Fibroblast of skin of abdomen (primary cell): Measurements from ENCODE around the gene FAM83F.

Experiments
- DNase-seq: peaks from one replicate; pipeline ENCODE4 v3.0.0-alpha.2; 2013

The FAM83F gene

DNA sequence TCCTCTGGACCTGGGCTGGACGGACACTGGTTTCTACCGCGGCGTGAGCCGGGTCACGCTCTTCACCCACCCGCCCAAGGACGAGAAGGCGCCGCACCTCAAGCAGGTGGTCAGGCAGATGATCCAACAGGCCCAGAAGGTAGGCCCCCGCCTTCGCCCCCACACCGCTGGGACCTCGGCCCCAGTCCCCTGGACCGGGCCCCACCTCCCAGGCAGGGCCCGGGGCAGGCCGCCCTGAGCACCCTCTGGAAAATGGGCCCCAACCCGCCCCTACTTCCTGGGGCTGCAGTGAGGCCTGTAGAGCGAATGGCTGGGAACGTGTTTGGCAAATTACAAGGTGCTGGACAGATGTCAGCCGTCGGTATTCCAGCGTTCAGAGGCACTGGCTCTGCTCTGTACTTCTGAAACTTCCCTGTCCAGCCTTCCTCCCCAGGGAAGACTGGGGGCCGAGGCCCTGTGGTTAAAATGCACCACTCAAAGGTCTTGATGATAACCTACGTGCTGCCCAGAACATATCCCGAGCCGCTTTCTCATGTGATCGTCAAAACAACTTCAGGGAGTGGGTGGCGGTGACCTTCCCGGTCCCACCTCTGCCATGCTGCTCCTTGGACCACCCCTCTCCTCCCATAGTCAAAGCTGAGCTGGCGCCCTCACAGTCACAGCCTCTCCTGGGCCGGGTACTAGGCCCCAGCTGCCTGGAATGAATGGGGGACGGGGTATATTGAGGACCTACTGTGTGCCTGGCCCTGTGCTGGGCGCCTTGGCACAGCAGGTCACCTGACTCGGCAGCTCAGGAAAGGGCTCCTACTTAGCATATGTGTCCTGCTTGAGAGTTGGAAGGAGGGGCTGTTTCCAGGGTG, 869 bp downstream of the FAM83F start:
- DNase-seq = no peak

DNA sequence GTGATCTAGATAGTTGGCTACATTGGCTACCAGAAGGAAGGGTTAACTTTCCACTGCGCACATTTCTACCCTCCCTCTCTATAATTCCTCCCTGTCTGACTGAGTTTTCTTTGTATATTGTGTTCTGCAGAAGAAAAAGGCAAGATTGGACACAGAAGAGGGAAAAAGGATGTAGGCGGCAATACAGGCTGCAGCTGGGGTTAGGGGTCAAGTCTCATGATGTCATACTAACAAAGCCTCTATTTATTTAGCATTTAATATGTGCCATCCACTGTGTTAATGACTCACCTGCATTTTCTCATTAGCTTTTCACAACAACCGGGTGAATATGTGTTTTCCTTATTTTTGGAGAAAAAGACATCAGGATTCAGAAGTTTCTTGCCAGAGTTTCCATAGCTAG, 2.0 kb downstream of the FAM83F start:
- DNase-seq = no peak

DNA sequence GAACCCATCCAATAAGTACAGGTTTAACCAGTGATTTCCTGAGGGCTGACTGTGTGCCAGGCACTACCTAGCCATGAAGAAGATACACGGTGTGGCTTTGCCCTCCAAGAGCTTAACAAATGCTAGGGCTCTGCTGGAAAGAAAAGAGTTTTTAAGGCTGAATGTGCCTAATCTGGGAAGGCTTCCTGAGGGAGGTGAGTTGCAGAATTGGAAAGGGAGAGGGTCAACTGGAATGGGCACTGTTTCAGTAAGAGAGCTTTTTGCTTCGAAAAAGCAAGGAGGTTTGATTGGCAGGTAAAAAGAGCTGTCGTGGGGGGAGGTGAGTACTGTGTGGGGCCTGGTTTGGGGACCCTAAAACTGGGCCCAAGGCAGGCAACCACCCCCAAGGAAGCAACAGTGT, 2.7 kb downstream of the FAM83F start:
- DNase-seq = no peak

GRCh38 chr22:39997939-39998726, 3.4 kb downstream of the FAM83F start:
- DNase-seq = no peak

GRCh38 chr22:39999144-39999757, 4.5 kb downstream of the FAM83F start:
- DNase-seq = peak; percentile 35

- DNase-seq = no peak
Measured at GRCh38 chr22:40000171-40000570, 5.4 kb downstream of the FAM83F start.

- no peak for DNase-seq
Measured at GRCh38 chr22:40001106-40001505, 6.4 kb downstream of the FAM83F start.

- no peak for DNase-seq
Measured at GRCh38 chr22:40001800-40002577, 7.2 kb downstream of the FAM83F start.

- DNase-seq = no peak
Measured at GRCh38 chr22:40002935-40003715, 8.4 kb downstream of the FAM83F start.

DNA sequence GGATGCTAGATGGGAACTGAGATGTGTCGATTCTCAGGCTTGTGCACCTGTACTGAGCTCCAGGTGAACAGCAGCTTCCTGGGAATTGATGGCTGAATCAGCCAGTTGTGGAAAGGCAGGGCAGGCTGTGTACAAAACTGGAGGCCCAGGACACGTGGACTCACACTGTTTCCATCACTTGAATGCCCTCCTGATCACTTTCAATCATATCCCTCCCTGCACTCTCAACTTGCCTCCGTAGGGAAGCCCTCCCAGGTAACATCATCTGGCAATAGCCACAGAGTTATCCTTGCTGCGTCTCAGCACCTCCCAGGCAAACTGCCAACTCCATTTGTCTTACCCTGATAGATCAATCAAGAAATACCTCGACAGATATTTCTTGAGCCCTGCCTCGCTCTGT, 10.1 kb downstream of the FAM83F start:
- DNase-seq = no peak

GRCh38 chr22:40006641-40007040, 11.9 kb downstream of the FAM83F start:
- no peak for DNase-seq

GRCh38 chr22:40007853-40008710, 13.3 kb downstream of the FAM83F start:
- no peak for DNase-seq

- no peak for DNase-seq
Measured at GRCh38 chr22:40008726-40009291, 14.1 kb downstream of the FAM83F start.

GRCh38 chr22:40009292-40009774, 14.6 kb downstream of the FAM83F start:
- no peak for DNase-seq

- no peak for DNase-seq
Measured at GRCh38 chr22:40009951-40010671, 15.4 kb downstream of the FAM83F start.

GRCh38 chr22:40010746-40011145, 16.0 kb downstream of the FAM83F start:
- no peak for DNase-seq

- DNase-seq = no peak
Measured at GRCh38 chr22:40014667-40015248, 20.0 kb downstream of the FAM83F start.

- DNase-seq = no peak
Measured at GRCh38 chr22:40015358-40015976, 20.7 kb downstream of the FAM83F start.

GRCh38 chr22:40018051-40018450, 23.3 kb downstream of the FAM83F start:
- DNase-seq = no peak
